GM19035 (cell line): Measurements from ENCODE around the gene LHX3.

ENCODE experiments used
- ATAC-seq: cut with Tn5 transposase; IDR thresholded peaks from one replicate; pipeline ENCODE4 v1.9.1; 2021; ENCODE audit not compliant: unreplicated experiment

Gene LHX3

GRCh38 chr9:136193891-136194279 is 11.0 kb downstream of the LHX3 start:
- no peak for ATAC-seq

- ATAC-seq = no peak
These were observed 11.6 kb downstream of the LHX3 start for GRCh38 chr9:136193127-136193890.

GRCh38 chr9:136192289-136193126 is 12.4 kb downstream of the LHX3 start:
- ATAC-seq = no peak

DNA sequence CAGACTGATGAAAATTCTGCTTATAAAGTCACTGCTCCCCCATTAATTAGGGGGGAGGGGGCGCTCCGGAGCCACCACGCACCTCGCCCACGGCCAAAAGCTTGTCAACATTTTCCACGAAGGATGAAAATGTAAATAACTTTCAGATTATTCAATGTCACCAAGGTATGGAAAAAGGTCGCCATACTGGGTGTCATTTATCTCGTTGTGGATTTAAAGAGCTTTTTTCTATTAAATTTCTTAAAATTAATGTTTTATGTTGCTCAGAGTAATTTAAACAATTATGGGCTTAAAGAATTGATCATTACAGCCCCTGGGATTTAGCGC is 13.0 kb downstream of the LHX3 start:
- no peak for ATAC-seq

- ATAC-seq = no peak
These were observed 13.6 kb downstream of the LHX3 start for GRCh38 chr9:136191099-136191959.

DNA sequence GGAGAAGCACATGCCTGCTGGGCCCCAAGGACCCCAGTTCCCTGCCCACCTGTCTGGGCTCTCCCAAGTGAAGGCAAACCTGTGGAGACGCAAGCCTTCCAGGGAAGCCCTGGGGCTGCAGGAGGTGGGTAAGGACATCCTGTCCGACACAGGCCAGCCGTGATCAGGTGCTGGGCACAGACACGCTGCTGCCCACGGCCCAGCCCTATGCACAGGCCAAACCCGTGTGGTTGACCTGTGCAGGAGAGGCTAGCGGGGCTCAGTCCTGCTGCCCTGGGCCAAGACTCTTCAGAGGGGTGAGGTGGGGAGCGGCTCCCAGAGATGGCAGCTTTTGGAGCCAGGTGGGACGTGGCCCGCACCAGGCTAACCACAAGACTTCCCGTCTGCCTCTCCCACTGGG is 14.3 kb downstream of the LHX3 start:
- no peak for ATAC-seq

DNA sequence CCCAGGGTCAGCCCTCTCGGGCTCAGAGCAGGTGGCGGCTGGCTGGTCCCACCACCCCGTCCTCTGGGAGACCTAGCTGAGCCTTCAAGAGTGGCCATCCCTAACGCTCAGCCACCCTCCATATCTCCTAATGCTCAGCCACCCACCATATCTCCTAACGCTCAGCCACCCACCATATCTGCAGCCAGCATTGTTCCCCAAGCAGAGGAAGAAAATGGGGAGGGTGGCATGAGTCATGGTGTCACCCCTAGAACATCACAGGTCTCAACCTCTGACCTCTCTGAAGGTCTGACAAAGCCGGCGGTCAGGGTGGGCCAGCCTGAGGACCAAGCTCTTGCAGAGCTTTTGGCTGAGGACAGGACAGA is 14.7 kb downstream of the LHX3 start:
- no peak for ATAC-seq

- ATAC-seq = no peak
These were observed 15.3 kb downstream of the LHX3 start for GRCh38 chr9:136189394-136190236.

DNA sequence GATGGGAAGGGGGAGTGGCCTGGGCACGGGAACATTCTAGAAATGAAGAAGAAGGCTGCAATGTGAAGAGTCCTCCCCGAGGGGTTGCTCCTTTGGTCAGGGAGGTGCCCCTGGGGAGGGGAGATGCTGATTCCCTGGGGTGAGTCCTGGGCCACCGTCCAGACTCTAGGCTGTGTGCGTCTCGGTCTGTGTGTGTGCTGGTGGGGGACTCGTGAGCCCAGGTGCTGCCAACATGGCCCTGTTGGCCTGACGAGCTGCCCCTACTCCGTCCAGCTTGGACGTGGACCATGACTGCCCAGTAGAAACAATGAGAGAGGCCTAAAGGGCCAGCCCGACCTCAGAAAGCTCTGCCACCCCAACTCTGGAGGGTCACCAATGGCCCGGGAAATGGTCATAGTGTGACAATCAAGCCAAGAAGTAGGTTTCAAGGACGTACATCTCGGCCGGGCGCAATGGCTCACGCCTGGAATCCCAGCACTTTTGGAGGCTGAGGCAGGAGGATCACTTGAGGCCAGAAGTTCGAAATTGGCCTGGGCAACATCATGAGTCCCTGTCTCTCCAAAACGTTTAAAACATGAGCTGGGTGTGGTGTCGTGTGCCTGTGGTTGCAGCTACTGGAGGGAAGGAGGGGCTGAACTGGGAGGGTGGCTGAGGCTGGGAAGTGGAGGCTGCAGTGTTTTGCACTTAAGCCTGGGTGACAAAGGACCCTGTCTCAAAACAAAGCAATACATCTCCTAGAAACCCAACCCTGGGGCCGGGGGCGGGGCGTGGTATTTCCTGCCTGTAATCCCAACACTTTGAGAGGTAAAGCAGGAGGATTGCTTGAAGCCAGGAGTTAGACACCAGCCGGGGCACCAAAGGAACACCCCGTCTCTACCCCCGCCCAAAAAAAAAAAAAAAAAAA is 17.0 kb downstream of the LHX3 start:
- ATAC-seq = no peak

- no peak for ATAC-seq
These were observed 17.7 kb downstream of the LHX3 start for GRCh38 chr9:136187197-136187596.

DNA sequence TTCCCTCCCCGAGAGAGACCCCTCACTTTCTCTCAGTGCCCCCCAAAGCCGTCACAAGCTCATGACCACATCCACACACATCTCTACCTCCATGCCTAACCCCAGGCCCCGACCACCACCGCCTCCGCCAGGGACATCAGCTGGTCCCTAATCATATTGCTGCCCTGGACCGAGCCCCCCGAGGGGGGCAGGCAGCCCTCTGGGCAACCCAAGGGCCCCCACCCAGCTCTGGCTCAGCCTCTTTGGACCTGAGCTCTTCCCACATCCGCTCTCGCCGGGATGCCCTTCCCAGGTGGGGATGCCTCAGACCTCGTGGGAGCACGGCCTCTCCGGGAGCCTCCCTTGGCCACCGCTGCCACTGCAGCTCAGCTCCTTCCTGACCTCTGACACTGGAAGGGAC is 18.5 kb downstream of the LHX3 start:
- no peak for ATAC-seq

- ATAC-seq = no peak
These were observed 19.1 kb downstream of the LHX3 start for GRCh38 chr9:136185596-136186366.

GRCh38 chr9:136185066-136185465 is 19.9 kb downstream of the LHX3 start:
- no peak for ATAC-seq

- no peak for ATAC-seq
These were observed 22.0 kb downstream of the LHX3 start for GRCh38 chr9:136182850-136183422.

GRCh38 chr9:136182420-136182787 is 22.5 kb downstream of the LHX3 start:
- ATAC-seq = no peak

DNA sequence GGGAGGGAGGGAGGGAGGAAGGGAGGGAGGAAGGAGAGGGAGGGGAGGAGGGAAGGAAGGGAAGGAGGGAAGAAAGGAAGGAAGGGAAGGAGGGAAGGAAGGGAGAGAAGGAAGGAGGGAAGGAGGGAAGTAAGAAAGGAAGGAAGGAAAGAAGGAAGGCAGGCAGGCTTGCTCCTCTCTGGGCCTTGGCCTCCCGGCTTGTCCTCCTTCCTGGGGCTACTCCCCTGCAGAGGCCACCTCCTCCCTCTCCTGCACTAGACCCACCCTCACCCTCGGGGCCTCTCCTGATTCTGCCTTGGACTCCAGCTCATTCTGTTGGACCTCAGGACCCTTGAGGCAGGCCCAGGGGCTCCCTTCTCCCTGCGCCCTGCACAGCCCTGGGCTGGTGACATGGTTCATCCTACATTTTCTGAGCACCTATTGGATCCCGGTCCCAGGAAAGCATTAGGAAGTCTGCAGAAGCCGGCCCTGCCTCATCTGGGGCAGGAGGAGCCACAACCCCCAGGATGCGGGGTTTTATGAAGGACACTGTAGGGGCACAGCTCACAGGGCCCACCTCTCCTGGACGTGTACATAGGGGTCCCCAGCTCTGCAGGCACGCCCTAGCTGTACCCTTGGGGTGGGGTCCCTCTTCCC is 23.0 kb downstream of the LHX3 start:
- ATAC-seq = no peak

DNA sequence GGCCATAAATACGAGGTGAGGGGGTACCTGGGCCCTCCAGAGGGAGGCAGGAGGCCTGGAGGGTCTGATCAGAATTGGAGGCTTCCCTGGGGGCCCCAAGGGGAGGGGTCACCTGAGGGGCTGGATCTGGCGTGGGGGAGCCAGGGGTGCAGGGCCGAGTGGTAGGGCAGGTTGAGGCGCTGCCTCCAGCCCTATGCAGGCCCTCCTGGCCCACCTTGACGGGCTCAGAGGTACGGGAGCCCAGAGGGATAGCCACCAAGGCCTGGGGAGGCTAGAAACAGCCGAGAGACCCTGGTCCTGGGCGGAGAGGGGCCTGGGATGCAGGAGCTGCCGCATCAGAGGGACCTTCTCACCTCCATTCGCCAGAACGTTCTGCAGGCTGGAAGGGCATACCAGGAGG is 24.3 kb downstream of the LHX3 start:
- ATAC-seq = no peak

DNA sequence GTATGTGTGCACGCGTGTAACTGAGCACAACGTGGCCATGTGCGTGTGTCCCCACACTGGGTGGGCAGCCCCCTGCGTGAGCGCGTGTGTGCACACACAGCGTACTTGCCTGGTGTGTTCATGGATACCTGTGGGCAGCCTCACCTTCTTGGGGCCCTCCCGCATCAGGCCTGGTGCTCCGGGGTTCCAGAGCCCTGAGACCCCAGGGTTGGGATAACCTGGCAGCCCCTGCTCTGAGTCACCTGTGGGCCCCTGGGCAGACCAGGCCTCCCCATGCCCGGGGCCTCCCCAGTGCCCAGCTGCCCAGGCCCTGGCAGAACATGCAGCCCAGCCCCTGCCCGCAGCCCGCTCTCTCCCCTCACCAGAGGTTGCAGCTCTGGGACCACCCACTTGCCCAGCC is 25.2 kb downstream of the LHX3 start:
- ATAC-seq = no peak
